Neural progenitor cell (in vitro differentiated cells): Measurements from ENCODE around the gene ZNF710. TPM values are rescaled to one million over a fixed set of nuclear protein-coding genes. Genes with fewer than 3 reads are reported as not detected.

Experiments used
- DNase-seq: peaks from one replicate; pipeline ENCODE4 v3.0.0-alpha.2; 2016; ENCODE audit warnings: low spot score
- H2AFZ ChIP-seq: fragments of 200-600 bp; sonication (generic); replicated peaks from 2 replicates; pipeline ENCODE4 v1.6.1; 2016; ENCODE audit warnings: antibody characterized with exemption
- H3F3A ChIP-seq: fragments of 200-600 bp; sonication (generic); 2 replicates; pipeline ENCODE4 v1.6.1; 2016; ENCODE audit warnings: antibody characterized with exemption, low read depth
- H3K27ac ChIP-seq: fragments of 200-600 bp; sonication (generic); 2 replicates; pipeline ENCODE4 v1.5.1; 2016; ENCODE audit warnings: mild to moderate bottlenecking
- H3K27me3 ChIP-seq: fragments of 200-600 bp; sonication (generic); 2 replicates; pipeline ENCODE4 v1.6.1; 2016; ENCODE audit warnings: mild to moderate bottlenecking, moderate library complexity
- H3K36me3 ChIP-seq: fragments of 200-600 bp; sonication (generic); 2 replicates; pipeline ENCODE4 v1.5.1; 2016
- H3K4me1 ChIP-seq: fragments of 200-600 bp; sonication (generic); 2 replicates; pipeline ENCODE4 v1.6.1; 2016; ENCODE audit warnings: mixed run types
- H3K4me2 ChIP-seq: fragments of 200-600 bp; sonication (generic); 2 replicates; pipeline ENCODE4 v1.6.1; 2016
- H3K4me3 ChIP-seq: fragments of 200-600 bp; sonication (generic); 2 replicates; pipeline ENCODE4 v1.5.1; 2016
- H3K79me2 ChIP-seq: fragments of 200-600 bp; sonication (generic); 2 replicates; pipeline ENCODE4 v1.6.1; 2016; ENCODE audit warnings: low read depth
- H3K9ac ChIP-seq: fragments of 200-600 bp; sonication (generic); 2 replicates; pipeline ENCODE4 v1.6.1; 2016
- H3K9me3 ChIP-seq: fragments of 200-600 bp; sonication (generic); 2 replicates; pipeline ENCODE4 v1.5.1; 2016; ENCODE audit warnings: low read depth
- H4K20me1 ChIP-seq: fragments of 200-600 bp; sonication (generic); 2 replicates; pipeline ENCODE4 v1.6.1; 2016; ENCODE audit warnings: low read depth
- H3K27ac Mint-ChIP-seq: 3 replicates; pipeline ENCODE4 v1.8.0; 2021; ENCODE audit warnings: mixed read lengths
- H3K27me3 Mint-ChIP-seq: 2 replicates; pipeline ENCODE4 v1.8.0; 2022; ENCODE audit warnings: low read depth, mild to moderate bottlenecking, inconsistent platforms, moderate library complexity, mixed read lengths; ENCODE audit not compliant: insufficient read depth
- H3K36me3 Mint-ChIP-seq: 3 replicates; pipeline ENCODE4 v1.8.0; 2021; ENCODE audit warnings: mixed read lengths
- H3K4me1 Mint-ChIP-seq: 3 replicates; pipeline ENCODE4 v1.8.0; 2021; ENCODE audit warnings: mixed read lengths
- H3K4me3 Mint-ChIP-seq: 3 replicates; pipeline ENCODE4 v1.8.0; 2021; ENCODE audit warnings: mild to moderate bottlenecking, moderate library complexity, mixed read lengths
- H3K9me3 Mint-ChIP-seq: 3 replicates; pipeline ENCODE4 v1.8.0; 2020; ENCODE audit warnings: mixed read lengths
- CTCF ChIP-seq: fragments of 200-600 bp; sonication (generic); IDR thresholded peaks from 2 replicates; pipeline ENCODE4 v1.5.1; 2017; ENCODE audit warnings: antibody characterized with exemption, mild to moderate bottlenecking
- EZH2 ChIP-seq: fragments of 200-600 bp; sonication (generic); IDR thresholded peaks from 2 replicates; pipeline ENCODE4 v1.6.1; 2017; ENCODE audit warnings: antibody characterized with exemption, mild to moderate bottlenecking, moderate library complexity
- EZH2phosphoT487 ChIP-seq: fragments of 200-600 bp; sonication (generic); IDR thresholded peaks from 2 replicates; pipeline ENCODE4 v1.6.1; 2017; ENCODE audit warnings: antibody characterized with exemption
- total RNA-seq: library from RNA; depleted of rRNA; stranded (reverse); fragments of >200 nt; gene quantifications from 2 replicates; pipeline ENCODE4 v1.2.3, GENCODE V29; 2015; ENCODE audit warnings: low replicate concordance

The ZNF710 gene
- total RNA-seq, 1 donor from 2014 or later: 14.9 TPM

DNA sequence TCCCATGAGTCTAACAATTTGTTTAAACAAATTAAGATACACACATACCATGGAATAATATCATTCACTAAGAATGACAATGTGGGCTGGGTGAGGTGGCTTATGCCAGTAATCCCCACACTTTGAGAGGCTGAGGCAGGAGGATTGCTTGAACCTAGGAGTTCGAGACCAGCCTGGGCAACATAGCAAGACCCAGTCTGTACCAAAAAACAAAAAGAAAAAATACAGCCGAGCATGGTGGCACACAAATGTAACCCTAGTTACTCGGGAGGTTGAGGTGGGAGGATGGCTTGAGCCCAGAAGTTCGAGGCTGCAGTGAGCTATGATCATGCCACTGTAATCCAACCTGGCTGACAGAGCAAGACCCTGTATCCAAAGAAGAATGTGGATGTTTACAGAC is 4.0 kb upstream of the ZNF710 start:
- Histone ChIP-seq H4K20me1 (no peaks in the 10 kb centered on the region), H3F3A (peaks cover 41% of the 10 kb centered on the region), H3K4me2 (no peak overlapping the region), H3K27me3 (no peaks in the 10 kb centered on the region), H3K27ac (no peak overlapping the region), H3K4me3 (no peak overlapping the region), H3K79me2 (peaks cover 11% of the 10 kb centered on the region), H3K36me3 (no peaks in the 10 kb centered on the region), H3K9me3 (no peaks in the 10 kb centered on the region), H3K9ac (no peak overlapping the region), H2AFZ (no peak overlapping the region), H3K4me1 (peaks cover 7% of the 10 kb centered on the region)
- no peak overlapping the region for H3K4me3 Mint-ChIP-seq
- TF ChIP-seq EZH2phosphoT487 (no peak), CTCF (no peak), EZH2 (no peak)
- no peaks in the 10 kb centered on the region for H3K9me3 Mint-ChIP-seq
- DNase-seq: no peak
- peaks cover 20% of the 10 kb centered on the region for H3K4me1 Mint-ChIP-seq
- H3K36me3 Mint-ChIP-seq: no peaks in the 10 kb centered on the region
- H3K27me3 Mint-ChIP-seq: peaks cover 7% of the 10 kb centered on the region
- peak overlapping the region; percentile 36 for H3K27ac Mint-ChIP-seq

DNA sequence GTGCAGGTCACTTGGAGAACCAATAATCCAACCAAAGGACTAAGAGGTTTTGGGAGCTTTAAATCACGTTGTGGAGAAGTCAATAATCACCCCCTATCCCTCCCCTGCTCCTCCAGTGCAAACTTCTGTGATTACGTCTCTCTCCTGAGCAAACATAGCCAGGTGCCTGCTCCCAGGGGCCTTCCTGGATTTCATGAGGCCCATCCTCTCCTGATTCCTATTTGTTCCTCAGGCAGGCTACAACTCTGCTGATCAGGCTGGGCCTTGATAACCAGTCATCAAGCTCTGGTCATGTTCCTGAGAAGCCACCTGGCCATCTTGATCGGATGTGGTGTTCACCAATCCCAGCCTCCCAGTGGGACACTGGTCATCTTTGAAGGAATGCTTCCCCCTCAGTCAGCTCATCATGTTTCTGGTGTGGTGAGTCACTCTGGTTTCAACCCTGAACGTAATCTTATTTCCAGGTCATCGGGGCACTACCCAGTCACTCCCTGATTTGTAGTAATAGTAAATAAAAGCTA is 2.9 kb upstream of the ZNF710 start:
- H3K4me3 ChIP-seq: no peak overlapping the region
- no peak overlapping the region for H3K4me2 ChIP-seq
- no peak for DNase-seq
- Mint-ChIP-seq H3K27ac (no peak overlapping the region), H3K4me3 (no peak overlapping the region), H3K4me1 (peaks cover 25% of the 10 kb centered on the region), H3K36me3 (no peaks in the 10 kb centered on the region), H3K27me3 (peaks cover 5% of the 10 kb centered on the region), H3K9me3 (no peaks in the 10 kb centered on the region)
- TF ChIP-seq EZH2phosphoT487: no peak
- TF ChIP-seq CTCF: no peak
- no peak for TF ChIP-seq EZH2
- peaks cover 8% of the 10 kb centered on the region for H4K20me1 ChIP-seq
- peaks cover 41% of the 10 kb centered on the region for H3F3A ChIP-seq
- peaks cover 22% of the 10 kb centered on the region for H3K79me2 ChIP-seq
- H3K27ac ChIP-seq: no peak overlapping the region
- H3K27me3 ChIP-seq: no peaks in the 10 kb centered on the region
- H3K9ac ChIP-seq: no peak overlapping the region
- peaks cover 14% of the 10 kb centered on the region for H3K4me1 ChIP-seq
- H2AFZ ChIP-seq: no peak overlapping the region
- no peaks in the 10 kb centered on the region for H3K36me3 ChIP-seq
- H3K9me3 ChIP-seq: no peaks in the 10 kb centered on the region

DNA sequence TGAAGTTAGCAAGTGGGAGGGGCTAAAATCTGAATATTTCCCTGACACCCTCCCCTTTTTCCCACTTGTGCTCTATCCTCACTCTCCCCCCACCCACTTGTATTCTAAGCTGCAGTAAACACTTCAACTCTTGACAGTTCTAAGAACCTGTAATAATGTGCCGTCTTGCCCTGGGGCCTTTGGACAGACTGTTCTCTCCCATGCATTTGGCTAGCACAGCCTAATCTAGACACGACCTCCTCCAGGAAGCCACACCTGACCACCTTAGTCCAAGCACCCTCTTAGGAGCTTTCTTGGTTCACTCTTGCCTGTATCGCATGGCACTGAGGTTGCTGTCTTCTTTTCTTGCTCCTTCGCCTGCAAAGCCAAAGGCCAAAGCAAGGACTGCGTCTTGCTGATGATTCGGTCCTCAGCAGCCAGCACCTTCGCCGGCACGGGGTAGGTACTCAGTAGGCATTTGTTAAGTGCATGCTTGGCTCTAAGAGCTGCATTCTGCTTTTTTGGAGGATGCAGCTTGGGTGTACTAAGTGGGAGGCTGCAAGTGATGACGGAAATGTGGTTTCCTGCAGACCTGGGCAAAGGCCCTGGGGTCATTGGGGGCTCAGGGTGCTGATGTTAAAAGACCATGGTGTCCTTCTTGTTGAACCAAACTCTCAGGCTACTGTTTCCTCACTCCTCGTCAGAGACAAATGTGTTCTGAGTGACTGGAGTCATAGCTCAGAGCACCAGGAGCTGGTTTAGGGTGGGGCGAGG is 2.0 kb upstream of the ZNF710 start:
- peak overlapping the region; percentile 66 for H3K4me3 ChIP-seq
- peaks cover 49% of the 10 kb centered on the region for H3F3A ChIP-seq
- no peak for TF ChIP-seq EZH2phosphoT487
- TF ChIP-seq CTCF: no peak
- TF ChIP-seq EZH2: no peak
- peaks cover 5% of the 10 kb centered on the region for H3K27me3 Mint-ChIP-seq
- peak overlapping the region; percentile 84 for H3K4me3 Mint-ChIP-seq
- peak overlapping the region; percentile 46 for H3K27ac Mint-ChIP-seq
- peaks cover 31% of the 10 kb centered on the region for H3K79me2 ChIP-seq
- no peaks in the 10 kb centered on the region for H3K27me3 ChIP-seq
- no peak for DNase-seq
- H3K4me2 ChIP-seq: peak overlapping the region; percentile 80
- no peak overlapping the region for H3K9ac ChIP-seq
- H3K27ac ChIP-seq: no peak overlapping the region
- peaks cover 23% of the 10 kb centered on the region for H3K4me1 ChIP-seq
- H3K9me3 Mint-ChIP-seq: no peaks in the 10 kb centered on the region
- H3K4me1 Mint-ChIP-seq: peaks cover 34% of the 10 kb centered on the region
- H3K36me3 Mint-ChIP-seq: no peaks in the 10 kb centered on the region
- no peak overlapping the region for H2AFZ ChIP-seq
- peaks cover 16% of the 10 kb centered on the region for H4K20me1 ChIP-seq
- H3K36me3 ChIP-seq: no peaks in the 10 kb centered on the region
- H3K9me3 ChIP-seq: no peaks in the 10 kb centered on the region
